GM12878 (cell line): Measurements from ENCODE around the gene DIAPH3. TPM values are rescaled to one million over a fixed set of nuclear protein-coding genes. Genes with fewer than 3 reads are reported as not detected.

Source experiments
- ATAC-seq: fragments of 200-7000 bp; cut with Tn5 transposase; 3 replicates; pipeline ENCODE4 v1.9.1; 2020; ENCODE audit warnings: mild to moderate bottlenecking, moderate library complexity
- BruUV-seq: library from RNA; stranded (reverse); fragments of 400-500 nt; replicated peaks from 2 replicates; lab custom pipeline; 2021; lab: Mats Ljungman, UMichigan
- CTCF ChIA-PET: fragments of 300-600 bp; sonication (Branson Sonifier 250); formaldehyde crosslinking; extraction: SDS; loops from one replicate; lab custom pipeline; 2021; ENCODE audit warnings: inconsistent platforms; lab: Yijun Ruan, JAX
- POLR2A ChIA-PET: fragments of 350-600 bp; formaldehyde crosslinking; extraction: SDS; loops from one replicate; lab custom pipeline; 2021; ENCODE audit warnings: inconsistent platforms; lab: Charles Lee
- RAD21 ChIA-PET: fragments of 300-600 bp; sonication (Branson Sonifier 250); formaldehyde crosslinking; loops from one replicate; lab custom pipeline; 2023; ENCODE audit warnings: antibody characterized with exemption; ENCODE audit not compliant: unreplicated experiment; lab: Charles Lee
- SMC1A ChIA-PET: fragments of 300-600 bp; sonication (Branson Sonifier 250); formaldehyde crosslinking; loops from one replicate; lab custom pipeline; 2023; ENCODE audit not compliant: unreplicated experiment, uncharacterized antibody; lab: Charles Lee
- DNase-seq: peaks from one replicate; pipeline ENCODE4 v3.0.0-alpha.2; 2011; ENCODE audit warnings: low read depth, low spot score
- FAIRE-seq: peaks from 3 replicates; lab custom pipeline; 2011; peaks lifted over from hg19 to GRCh38; lab: Jason Lieb, UNC
- H2AFZ ChIP-seq: 2 replicates; pipeline ENCODE4 v1.6.0; 2011; ENCODE audit warnings: low read depth, low read length, control low read depth; ENCODE audit not compliant: control insufficient read depth
- H3K27ac ChIP-seq: 2 replicates; pipeline ENCODE4 v1.5.1; 2011; ENCODE audit warnings: control low read depth; ENCODE audit not compliant: control insufficient read depth, insufficient read depth
- H3K27me3 ChIP-seq, 2 experiments: replicated peaks in 1 of 2; 2 replicates each; pipeline versions ENCODE4 v1.6.0 to v1.6.1; 2011; ENCODE audit warnings: low read length in 1 of 2; ENCODE audit not compliant: control insufficient read depth in 2 of 2, insufficient read depth in 2 of 2
- H3K36me3 ChIP-seq, 2 experiments: 2 replicates each; pipeline ENCODE4 v1.5.1; 2011; ENCODE audit warnings: low read length in 1 of 2; ENCODE audit not compliant: control insufficient read depth in 2 of 2, insufficient read depth in 2 of 2
- H3K4me1 ChIP-seq: 2 replicates; pipeline ENCODE4 v1.6.1; 2011; ENCODE audit warnings: mild to moderate bottlenecking, low read length, moderate library complexity, mixed read lengths; ENCODE audit not compliant: control insufficient read depth, insufficient read depth
- H3K4me2 ChIP-seq: 2 replicates; pipeline ENCODE4 v1.6.0; 2011; ENCODE audit warnings: control low read depth; ENCODE audit not compliant: control insufficient read depth, insufficient read depth
- H3K4me3 ChIP-seq: fragments of 200-600 bp; sonication (generic); 2 replicates; pipeline ENCODE4 v1.5.1; 2016
- H3K79me2 ChIP-seq: 2 replicates; pipeline ENCODE4 v1.6.0; 2011; ENCODE audit warnings: low read length; ENCODE audit not compliant: control insufficient read depth, insufficient read depth
- H3K9ac ChIP-seq: 2 replicates; pipeline ENCODE4 v1.8.0; 2011; ENCODE audit warnings: low read length, control low read depth, mixed read lengths; ENCODE audit not compliant: control insufficient read depth, insufficient read depth
- H3K9me3 ChIP-seq: replicated peaks from 3 replicates; pipeline ENCODE4 v1.5.1; 2011; ENCODE audit warnings: mild to moderate bottlenecking, low read length; ENCODE audit not compliant: control insufficient read depth, insufficient read depth
- H4K20me1 ChIP-seq: 2 replicates; pipeline ENCODE4 v1.6.0; 2011; ENCODE audit not compliant: control insufficient read depth, insufficient read depth
- ATF7 ChIP-seq: fragments of 450-650 bp; IDR thresholded peaks from 2 replicates; pipeline ENCODE4 v1.6.1; 2016; ENCODE audit warnings: low read depth, mild to moderate bottlenecking
- CHD2 ChIP-seq: IDR thresholded peaks from 2 replicates; pipeline ENCODE4 v1.6.1; 2011; ENCODE audit warnings: low read depth, low read length, improper control_type of control experiment, borderline replicate concordance
- IRF3 ChIP-seq: fragments of 450-650 bp; IDR thresholded peaks from 2 replicates; pipeline ENCODE4 v1.6.1; 2014; ENCODE audit warnings: mild to moderate bottlenecking
- MYC ChIP-seq: IDR thresholded peaks from 2 replicates; pipeline ENCODE4 v1.6.1; 2011; ENCODE audit warnings: mild to moderate bottlenecking, low read length, moderate library complexity, inconsistent platforms; ENCODE audit not compliant: insufficient read depth, insufficient replicate concordance, insufficient read length, severe bottlenecking
- NFIC ChIP-seq: IDR thresholded peaks from 2 replicates; pipeline ENCODE4 v1.6.1; 2012; ENCODE audit warnings: low read depth, mild to moderate bottlenecking, inconsistent platforms, low read length, moderate library complexity
- PAX8 ChIP-seq: fragments of 450-650 bp; IDR thresholded peaks from 2 replicates; pipeline ENCODE4 v1.6.1; 2017; ENCODE audit warnings: mild to moderate bottlenecking, moderate library complexity
- POLR2AphosphoS5 ChIP-seq: IDR thresholded peaks from 2 replicates; pipeline ENCODE4 v1.6.1; 2011; ENCODE audit warnings: mild to moderate bottlenecking, low read length, inconsistent platforms
- RELB ChIP-seq: fragments of 450-650 bp; IDR thresholded peaks from 2 replicates; pipeline ENCODE4 v1.6.1; 2017; ENCODE audit warnings: low read depth, mild to moderate bottlenecking, moderate library complexity
- YBX1 ChIP-seq: fragments of 450-650 bp; IDR thresholded peaks from 2 replicates; pipeline ENCODE4 v1.6.1; 2016; ENCODE audit warnings: antibody characterized with exemption
- WGBS: methylation state at CpG from one replicate; pipeline ENCODE4 v1.1.6; 2016; ENCODE audit warnings: low lambda C conversion rate; ENCODE audit not compliant: insufficient replicate concordance, insufficient coverage; ENCODE audit errors: missing lambda C conversion rate; 5-methylcytosine and 5-hydroxymethylcytosine counted together
- in situ Hi-C: fragments of 300-500 bp; cut with MboI; formaldehyde crosslinking; loops from 9 replicates; pipeline ENCODE4 v1.14.3; 2018; ENCODE audit warnings: mixed read lengths
- intact Hi-C: fragments of 100-400 bp; cut with micrococcal nuclease; formaldehyde crosslinking; loops from one replicate; pipeline ENCODE4 v1.14.2; 2022; ENCODE audit not compliant: unreplicated experiment
- polyA plus RNA-seq, 11 experiments: library from polyadenylated mRNA; depleted of rRNA in 4 of 11; unstranded in 6 of 11; stranded (reverse) in 5 of 11; fragments of >200 nt; fragmentation: Nextera tagmentation in 4 of 11; fragmentation: Illumina TruSeq in 1 of 11; extraction: Ambion mirVana in 4 of 11; extraction: Trizol in 1 of 11; gene quantifications; 1 replicate in 1 of 11; 2 replicates in 10 of 11; pipeline versions ENCODE4 v1.2.1 to v1.2.3, GENCODE V29; 2011 to 2016; ENCODE audit warnings: inconsistent platforms in 2 of 11, missing spikeins in 2 of 11, low read depth in 1 of 11
- total RNA-seq, 4 experiments: library from RNA; depleted of rRNA in 3 of 4; stranded (reverse); fragments of >200 nt in 3 of 4; fragmentation: Illumina TruSeq in 1 of 4; extraction: Trizol in 1 of 4; gene quantifications; 2 replicates each; pipeline versions ENCODE4 v1.2.1 to v1.2.3, GENCODE V29; 2013 to 2021

DIAPH3 gene
- total and polyA plus RNA-seq, 10 of the 15 experiments (the other 5 are each of a cell fraction or from before 2014, with no cell fraction given), result 10.1 to 25.2 (median 15.4) TPM

DNA sequence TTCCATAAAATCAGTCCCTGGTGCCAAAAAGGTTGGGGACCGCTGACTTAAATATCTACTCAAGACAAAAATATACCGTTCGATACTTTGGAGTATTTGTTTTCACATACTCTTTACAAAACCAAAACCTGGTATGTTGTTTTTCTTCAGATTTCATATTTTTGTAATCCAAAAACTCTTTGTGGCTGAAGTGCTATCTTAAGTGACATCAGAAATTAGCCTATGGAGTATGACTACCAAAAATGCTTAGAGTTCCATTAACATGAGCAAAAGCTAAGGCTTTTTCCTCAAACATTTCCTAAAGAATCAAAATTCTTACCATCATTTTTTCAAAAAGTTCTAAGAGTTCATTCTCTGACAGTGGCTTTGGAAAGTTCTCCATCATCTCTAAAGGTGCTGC, 52.0 kb downstream of the DIAPH3 start:
- Histone ChIP-seq H2AFZ (no peak overlapping the region), H3K9me3 (peaks cover 9% of the 10 kb centered on the region), H3K9ac (no peak overlapping the region), H4K20me1 (no peaks in the 10 kb centered on the region), H3K36me3 (peaks cover 2 to 8% of the 10 kb centered on the region in 2 experiments; a peak in 3 of 4 replicates), H3K4me2 (no peak overlapping the region), H3K4me1 (no peaks in the 10 kb centered on the region), H3K27ac (no peak overlapping the region), H3K27me3 (no peaks in the 10 kb centered on the region), H3K4me3 (no peak overlapping the region), H3K79me2 (no peaks in the 10 kb centered on the region)
- no peak for TF ChIP-seq NFIC
- no peak for TF ChIP-seq YBX1
- TF ChIP-seq POLR2AphosphoS5, result no peak
- no peak for TF ChIP-seq CHD2
- no peak for TF ChIP-seq IRF3
- no peak for TF ChIP-seq PAX8
- TF ChIP-seq RELB, result no peak
- TF ChIP-seq ATF7, result no peak
- TF ChIP-seq MYC, result no peak
- ChIA-PET CTCF (no interaction called here), SMC1A (interaction anchor here (2.1 kb wide), 1 partner anchor 16 kb away, joined by 5 read pairs; no protein-coding TSS in a partner anchor), RAD21 (no interaction called here), POLR2A (no interaction called here)
- FAIRE-seq (no peak), DNase-seq (no peak), ATAC-seq (no peak)
- in situ Hi-C loops (no loop called here), intact Hi-C loops (no loop called here)
- WGBS, result 99% methylated on average over 3 of the region's 3 CpGs
- BruUV-seq, result no TSS peak
